HG03159 (cell line): ENCODE measurements around the gene CDC20.
A peak's percentile ranks its signal among the peaks of the same experiment; 100 is the strongest.
"Not testable (repeated sequence)": the region's sequence is repeated elsewhere in the genome, so short reads cannot be mapped to it uniquely, and the experiment has no call there.

Source experiments
- ATAC-seq: cut with Tn5 transposase; IDR thresholded peaks from one replicate; pipeline ENCODE4 v1.9.1; 2021; ENCODE audit warnings: mild to moderate bottlenecking, moderate library complexity; ENCODE audit not compliant: unreplicated experiment

Gene CDC20

DNA sequence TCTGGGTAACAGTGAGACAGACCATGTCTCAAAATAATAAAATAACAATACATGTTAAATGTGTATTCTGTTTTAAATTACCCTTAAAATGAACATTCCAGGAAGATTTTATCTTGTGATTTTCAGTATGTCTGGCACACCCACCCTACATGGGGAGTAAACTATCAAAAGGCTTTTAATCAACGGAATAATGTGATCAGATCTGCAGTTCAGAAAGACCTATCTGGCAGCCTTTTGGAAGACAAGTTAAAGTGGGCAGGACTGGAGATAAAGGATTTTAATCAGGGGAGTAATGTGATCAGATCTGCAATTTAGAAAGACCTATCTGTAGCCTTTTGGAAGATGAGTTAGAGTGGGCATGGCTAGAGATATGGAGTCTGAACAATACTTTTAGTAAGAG, 20.7 kb downstream of the CDC20 start:
- ATAC-seq, result no peak

DNA sequence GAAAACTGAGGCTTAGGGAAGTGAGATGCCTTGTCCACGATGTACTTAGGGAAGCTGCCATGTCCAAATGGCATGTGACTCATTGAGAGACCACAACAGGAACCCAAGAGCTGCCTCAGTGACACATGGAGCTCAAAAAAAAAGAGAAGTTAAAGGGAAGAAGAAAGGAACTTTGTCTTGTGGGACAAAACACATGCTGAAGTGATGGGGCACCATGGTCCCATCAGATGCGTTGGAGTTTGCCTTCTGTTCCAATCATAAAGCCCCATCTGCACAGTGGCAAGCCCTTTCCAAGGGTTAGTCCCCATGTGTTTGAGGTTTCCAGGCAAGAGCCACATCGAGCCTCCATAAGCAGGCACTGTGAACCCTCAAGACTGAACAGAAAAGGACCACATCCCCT, 22.8 kb downstream of the CDC20 start:
- no peak for ATAC-seq

DNA sequence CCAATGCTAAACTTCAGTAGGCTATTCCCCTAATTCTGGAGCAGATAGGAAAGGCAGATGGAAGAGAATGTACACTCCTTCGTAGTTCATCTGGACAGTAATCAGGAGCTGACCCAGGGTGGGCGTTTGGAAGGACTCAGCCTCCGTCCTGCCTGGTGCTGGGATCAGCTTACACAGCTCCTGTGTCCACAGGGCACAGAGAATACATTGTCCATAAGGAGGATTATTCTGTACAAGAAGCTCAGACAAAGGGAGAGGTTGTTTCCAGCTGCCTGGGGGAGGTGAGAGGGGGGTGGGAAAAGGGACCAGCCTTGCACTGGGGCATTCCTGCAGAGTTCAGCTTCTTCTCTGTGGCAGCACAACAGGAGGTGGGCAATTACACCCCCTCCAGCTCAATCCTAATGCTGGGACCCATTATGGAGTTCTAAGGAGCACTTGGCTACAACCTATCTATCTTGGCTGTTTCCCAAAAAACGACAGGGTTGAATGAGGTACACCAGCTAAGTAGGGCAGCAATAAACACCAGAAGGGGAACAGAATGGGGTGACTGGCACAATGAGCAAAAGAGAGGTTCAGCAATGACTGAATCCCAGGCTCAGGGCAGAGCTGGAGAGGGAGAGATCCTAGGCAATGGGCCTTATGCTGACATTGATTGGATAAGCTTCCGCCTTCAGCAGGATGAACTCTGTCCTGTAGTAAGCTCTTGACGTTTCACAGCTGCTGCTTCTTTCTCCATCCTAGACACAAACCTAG, 23.4 kb downstream of the CDC20 start:
- ATAC-seq, result no peak

DNA sequence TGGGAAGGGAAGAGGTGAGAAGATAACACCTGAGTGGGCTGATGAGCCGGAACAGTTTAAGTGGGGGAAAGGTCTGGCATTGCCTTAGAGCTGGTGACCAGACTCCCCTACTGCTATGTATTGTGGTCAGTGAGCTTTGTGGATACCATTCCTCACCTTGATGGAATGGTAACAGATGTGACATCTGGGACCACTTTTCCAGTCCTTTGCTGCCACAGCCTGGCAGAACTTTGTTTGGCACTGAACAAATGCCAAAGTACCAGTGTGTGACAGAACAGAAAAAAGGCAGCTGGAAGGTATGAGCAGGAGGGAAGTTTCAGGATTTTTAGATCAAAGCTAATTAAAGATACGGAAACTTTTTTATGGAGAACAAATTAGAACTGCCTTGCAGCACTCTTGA, 24.7 kb downstream of the CDC20 start:
- no peak for ATAC-seq

DNA sequence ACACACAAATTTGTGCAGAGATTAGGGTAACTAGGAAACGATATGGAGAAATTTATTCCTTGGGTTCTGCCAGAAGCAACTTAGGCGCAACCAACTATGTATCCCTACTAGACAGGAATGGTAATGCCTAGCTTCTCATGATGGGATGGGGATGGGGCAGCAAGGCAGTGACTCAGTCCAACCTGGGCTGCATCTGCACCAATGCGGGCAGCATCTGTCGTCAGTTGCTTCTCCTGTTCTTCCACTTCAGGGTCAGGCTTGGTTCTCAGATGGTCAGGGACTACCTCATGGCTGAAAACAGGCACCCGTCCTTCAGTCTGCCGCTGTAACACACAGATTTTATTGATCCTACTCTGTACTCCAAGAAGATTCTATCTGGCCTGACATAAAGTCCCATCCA, 27.9 kb downstream of the CDC20 start:
- ATAC-seq, result no peak

DNA sequence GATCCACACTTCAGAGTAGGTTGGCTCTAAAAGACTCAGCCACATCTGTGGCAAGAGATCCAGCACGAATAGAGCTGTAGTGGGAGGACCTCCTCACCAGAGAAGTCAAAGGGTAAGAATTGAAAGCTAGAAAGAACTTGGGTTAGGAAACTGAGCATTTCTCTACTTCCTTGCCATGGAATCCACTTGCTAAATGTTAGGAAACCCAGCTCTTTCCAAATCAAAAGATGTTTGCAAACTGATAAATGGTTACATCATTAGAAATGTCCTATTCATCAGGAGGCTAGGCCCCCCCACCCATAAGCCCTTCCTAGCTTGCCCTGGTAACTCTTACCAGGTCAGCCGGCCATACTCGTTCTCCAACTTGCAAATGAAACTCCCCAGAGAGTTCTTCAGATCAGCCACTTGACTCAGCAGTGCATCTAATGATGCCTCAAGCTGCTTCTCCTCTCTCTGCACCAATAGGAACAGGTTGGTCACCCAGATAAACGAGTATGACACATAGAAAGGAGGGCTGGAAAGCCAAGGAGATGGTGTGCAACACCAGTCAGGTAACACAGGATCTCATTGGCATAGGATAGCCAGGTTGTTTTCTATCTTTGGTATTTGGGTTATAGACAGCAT, 29.3 kb downstream of the CDC20 start:
- ATAC-seq, result no peak

DNA sequence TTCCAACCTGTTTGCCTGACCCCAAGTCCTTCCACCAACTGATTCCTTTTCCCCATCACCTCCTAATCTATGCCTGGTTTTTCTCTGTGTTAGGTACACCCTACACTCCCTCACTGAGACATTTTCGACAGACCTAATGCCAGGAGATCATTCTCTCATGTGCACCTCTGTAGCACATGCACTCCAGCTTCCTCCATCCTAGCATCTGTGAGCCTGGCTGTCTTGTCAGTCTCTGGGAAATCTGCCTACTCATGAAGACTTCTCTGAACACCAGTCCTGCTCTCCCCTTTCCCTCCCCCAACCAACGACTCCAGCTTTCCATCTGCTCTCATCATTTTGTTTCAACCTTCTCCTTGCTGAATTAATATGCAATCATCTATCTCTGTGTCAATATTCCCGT, 29.8 kb downstream of the CDC20 start:
- ATAC-seq, result no peak

DNA sequence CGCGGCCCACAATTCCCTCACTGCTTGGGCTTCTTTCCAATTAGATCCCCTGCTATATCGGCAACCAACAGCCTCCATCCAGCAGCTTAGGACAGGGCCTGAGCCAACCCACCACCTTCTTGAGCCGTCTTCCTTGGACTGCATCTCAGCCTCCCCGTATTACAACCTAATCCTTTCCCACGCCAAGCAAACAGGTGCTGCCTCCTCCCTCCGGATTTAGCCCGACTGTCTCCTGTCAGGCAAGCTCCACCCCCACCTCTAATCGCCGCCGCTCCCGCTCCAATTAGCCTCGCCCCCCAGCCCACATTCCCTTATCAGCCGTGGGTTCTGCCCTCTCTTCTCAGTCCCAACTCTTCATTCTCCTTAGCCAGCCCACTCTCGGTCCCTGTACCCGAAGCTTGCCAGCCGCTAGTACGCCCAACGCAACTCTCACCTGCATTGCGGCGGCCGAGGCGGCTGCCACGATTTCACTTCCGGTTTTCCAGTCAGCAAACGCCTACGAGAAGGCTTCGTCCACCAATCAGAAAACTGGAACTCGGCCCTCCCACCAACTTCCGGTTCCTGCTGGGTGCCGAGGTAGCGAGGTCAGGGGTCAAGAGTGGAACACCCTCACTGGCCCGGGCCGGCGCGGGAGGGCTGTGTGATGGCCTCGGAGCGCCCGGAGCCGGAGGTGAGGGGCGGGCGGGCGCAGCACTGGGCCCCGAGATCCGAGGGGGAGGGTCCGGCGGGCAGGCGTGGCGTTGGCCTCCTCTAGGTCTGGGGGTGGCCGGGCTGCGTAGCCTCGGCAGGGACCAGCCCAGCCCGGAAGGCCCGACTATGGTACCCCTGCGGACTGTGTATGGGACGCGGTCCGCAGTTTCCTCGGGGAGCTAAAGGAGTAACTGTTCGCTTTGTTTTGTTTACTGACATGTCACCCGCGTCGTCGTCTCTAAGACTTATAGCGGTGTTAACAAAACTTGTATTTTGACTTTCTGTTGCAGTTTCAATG, 30.8 kb downstream of the CDC20 start, which contains the start of the genes MED8 and SZT2:
MED8 (minus strand) TSS at position 475 of the 988 bp plus-strand sequence; CDS start at position 439, 36 bp downstream.
SZT2 (plus strand) TSS at position 574 of the 988 bp plus-strand sequence; CDS start at position 644, 70 bp downstream.
- ATAC-seq, result peak; percentile 86

DNA sequence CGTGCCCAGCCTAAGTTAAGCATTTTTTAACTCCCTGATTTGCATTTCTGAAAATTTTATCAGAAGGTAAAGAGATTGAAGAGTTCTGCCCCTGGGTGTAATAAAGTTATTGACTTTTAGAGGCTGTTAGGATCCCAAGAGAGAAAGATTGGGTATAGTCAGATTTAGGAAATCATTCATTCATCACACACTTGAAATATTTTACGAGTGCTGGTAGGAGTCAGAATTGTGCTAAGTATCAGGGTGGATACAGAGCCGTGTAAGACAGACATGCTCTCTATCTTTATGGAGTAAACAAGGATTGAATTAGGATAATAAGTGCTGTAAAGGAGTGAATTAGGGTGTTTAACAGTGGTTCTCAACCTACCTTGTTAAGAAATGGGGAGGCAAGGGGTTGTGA, 33.9 kb downstream of the CDC20 start:
- no peak for ATAC-seq

DNA sequence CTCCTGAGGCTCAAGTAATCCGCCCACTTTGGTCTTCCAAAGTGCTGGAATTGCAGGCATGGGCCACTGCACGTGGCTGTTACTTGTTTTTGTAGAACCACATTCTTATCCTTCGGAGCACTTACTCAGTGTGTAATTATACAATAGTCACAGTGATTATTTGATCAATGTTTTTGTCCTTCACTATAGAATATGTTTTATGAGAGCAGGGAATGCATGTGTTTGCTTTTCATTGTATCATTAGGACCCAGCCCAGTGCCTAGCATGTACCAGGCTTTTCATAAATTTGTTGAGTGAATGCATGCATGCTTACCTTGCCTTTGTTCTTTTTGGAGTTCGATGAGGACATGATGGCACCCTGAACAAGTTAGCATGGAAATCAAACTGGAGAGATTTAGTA, 36.7 kb downstream of the CDC20 start:
- no peak for ATAC-seq

DNA sequence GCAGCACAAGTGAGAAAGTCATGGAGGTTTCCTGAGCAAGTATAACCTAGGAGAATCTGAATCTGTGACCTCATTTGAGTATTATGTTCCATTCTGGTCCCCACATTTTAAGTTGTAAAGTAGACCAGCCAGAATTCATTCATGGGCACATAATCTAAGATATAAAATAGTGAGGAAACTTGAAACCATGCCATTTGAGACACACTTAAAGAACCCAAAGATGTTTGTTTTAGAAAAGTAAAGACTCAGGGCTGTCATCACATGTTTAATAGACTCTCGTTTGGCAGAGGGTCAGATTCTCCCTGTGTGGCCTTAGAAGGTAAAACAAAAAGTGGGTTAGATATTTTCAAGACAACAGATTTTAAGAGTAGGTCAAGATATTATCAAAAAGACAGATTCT, 37.3 kb downstream of the CDC20 start:
- no peak for ATAC-seq

DNA sequence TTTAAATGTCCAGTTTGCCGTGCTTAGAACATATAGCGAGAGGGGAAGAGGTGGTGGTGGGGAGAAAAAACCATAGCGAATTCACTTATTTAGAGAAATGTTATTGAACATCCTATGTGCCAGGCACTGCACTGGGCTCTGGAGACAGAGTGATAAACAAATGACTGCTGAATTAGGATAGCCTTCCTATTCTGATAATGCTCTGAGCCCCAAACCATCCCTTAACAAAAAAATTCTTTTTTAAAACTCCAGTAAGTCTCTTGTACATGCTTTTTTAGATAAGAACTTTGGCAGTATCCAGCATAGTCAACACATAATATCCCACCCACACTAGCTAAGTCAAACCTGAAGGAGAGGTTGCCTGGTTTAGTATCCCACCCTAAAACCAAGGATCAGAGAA, 39.4 kb downstream of the CDC20 start:
- ATAC-seq, result no peak

DNA sequence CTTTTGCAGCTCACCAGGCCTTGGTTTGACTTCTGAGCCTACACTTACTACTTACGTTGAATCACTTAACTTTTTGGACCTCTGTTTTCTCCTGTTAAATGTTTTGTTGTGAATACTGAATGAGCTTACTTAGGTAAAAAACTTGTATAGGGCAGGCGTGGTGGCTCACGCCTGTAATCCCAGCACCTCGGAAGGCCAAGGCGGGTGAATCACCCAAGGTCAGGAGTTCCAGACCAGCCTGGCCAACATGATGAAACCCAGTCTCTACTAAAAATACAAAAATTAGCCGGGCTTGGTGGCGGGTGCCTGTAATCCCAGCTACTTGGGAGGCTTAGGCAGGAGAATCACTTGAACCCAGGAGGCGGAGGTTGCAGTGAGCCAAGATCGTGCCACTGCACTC, 41.7 kb downstream of the CDC20 start:
- ATAC-seq, result not testable (repeated sequence)

DNA sequence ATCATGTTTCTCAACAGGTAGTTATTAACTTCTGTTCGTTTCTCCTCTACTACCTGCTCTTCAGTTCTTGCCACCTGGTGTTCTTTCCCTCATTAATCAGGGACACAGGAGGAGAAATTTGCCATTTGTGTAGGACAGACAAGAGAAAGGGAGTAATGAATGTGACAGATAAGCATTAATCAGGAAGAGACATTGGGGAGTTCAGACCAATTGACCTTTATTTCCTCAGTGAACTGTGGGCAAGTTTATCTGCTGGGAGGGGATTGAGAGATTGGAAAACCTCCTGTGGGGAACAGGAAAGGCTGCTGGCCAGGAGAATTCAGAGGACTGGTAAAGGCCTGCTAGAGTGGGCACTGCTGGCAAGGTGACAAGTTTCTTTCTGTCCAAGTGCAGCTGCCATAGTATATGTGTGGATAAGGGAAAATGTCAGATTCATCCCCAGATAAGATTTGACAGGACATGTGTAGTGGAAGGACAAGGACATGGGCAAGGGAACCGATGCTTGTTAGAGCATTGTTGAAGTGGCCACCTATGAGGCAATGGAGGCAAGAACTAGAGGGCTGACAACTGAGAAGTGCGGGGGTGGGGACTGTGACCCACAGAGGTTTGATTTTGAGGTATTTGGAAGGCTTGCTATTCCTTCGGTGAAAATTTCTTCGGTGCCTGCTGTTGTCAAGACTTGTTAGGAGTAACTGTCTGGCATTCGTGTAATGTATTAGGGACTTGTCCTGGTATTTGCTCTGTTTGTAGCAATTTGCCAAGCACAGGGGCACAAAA, 43.5 kb downstream of the CDC20 start:
- ATAC-seq, result no peak

DNA sequence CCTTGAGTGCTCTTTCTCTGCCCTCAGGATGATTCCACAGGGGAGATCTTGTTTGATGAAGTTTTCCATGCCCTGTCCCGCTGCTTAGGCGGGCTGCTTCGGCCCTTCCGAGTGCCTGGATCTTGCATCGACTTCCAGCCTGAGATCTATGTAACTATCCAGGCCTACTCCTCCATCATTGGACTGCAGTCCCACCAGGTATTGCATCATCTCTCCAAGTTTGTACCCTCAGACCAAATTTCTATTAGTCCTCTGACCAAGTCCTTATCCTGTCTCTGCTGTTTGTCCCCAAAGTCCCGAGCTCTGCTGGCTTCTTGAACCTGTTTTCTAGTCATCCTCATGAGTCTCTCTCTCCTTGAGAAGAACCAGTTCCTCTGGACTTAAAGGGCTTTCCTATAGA, 45.6 kb downstream of the CDC20 start:
- ATAC-seq, result no peak

DNA sequence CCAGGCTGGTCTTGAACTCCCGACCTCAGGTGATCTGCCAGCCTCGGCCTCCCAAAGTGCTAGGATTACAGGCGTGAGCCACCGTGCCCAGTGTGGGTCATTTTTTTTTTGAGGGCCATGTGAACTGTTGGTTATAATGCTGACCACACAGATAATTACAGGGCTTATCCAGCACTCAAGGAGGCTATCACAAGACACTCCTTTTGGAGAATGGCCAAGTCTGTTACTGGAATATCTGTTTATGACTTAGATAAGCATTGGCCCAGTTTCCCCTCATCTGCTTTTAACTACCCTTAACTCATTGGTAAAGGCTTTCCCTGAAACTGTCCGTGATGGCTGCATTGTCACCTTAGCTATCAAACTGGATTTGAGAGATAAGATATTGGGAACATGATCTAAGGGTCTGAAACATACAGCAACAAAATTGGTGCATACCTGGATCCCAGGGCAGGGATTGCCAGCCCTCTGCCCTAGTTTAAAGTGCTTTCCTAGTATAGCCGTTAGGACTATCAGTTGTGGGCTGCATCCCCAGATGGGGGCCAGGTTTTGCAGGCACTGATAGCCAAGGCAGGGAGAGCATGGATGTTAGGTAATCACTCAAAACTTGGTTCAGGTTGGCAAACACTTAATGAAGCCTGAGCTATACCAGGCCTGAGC, 46.6 kb downstream of the CDC20 start:
- ATAC-seq, result no peak

DNA sequence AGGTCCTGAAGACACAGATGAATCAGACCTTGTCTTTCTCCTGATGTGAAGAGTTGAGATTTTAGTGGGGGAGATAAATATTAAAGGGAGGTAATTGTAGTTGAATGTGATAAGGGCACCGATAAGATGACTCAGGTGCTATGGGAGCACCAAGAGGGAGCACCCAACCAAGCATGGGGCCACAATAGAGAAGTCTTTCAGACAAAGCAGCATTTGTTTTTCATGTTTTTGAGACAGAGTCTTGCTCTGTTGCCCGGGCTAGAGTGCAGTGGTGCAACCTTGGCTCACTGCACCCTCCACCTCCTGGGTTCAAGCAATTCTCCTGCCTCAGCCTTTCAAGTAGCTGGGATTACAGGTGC, 47.1 kb downstream of the CDC20 start:
- ATAC-seq, result no peak

DNA sequence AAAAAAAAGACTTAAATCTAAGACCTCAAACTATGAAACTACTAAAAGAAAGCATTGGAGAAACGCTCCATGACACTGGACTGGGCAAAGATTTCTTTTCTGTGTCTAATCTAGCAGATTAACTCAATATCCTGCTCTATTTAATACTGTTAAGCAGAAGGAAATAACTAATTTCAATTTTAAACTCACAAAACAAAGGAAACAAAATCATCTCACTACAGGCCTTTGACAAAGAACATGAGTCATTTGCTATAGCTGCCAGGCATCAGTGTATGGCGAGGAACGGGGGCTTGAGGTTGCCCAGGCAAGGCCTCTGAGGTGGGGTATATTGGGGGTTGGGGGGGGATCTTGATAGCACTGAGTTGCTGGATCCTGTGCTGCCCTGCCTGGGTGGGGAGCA, 51.8 kb downstream of the CDC20 start:
- ATAC-seq, result no peak
